ENCODE measurements around the gene CCSER2. TPM values are rescaled to one million over a fixed set of nuclear protein-coding genes. Genes with fewer than 3 reads are reported as not detected.

CCSER2 gene
- total RNA-seq, 2 donors from 2014 or later = 39.0 to 60.6 TPM

GRCh38 chr10:84360637-84361365, 32.4 kb downstream of the CCSER2 start:
- peak overlapping the region; percentile 69 for H3K4me3 ChIP-seq
- TF ChIP-seq, protein P1, sequence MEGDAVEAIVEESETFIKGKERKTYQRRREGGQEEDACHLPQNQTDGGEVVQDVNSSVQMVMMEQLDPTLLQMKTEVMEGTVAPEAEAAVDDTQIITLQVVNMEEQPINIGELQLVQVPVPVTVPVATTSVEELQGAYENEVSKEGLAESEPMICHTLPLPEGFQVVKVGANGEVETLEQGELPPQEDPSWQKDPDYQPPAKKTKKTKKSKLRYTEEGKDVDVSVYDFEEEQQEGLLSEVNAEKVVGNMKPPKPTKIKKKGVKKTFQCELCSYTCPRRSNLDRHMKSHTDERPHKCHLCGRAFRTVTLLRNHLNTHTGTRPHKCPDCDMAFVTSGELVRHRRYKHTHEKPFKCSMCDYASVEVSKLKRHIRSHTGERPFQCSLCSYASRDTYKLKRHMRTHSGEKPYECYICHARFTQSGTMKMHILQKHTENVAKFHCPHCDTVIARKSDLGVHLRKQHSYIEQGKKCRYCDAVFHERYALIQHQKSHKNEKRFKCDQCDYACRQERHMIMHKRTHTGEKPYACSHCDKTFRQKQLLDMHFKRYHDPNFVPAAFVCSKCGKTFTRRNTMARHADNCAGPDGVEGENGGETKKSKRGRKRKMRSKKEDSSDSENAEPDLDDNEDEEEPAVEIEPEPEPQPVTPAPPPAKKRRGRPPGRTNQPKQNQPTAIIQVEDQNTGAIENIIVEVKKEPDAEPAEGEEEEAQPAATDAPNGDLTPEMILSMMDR (IDR thresholded peaks at IDR 0.05) = no peak
- peaks cover 27 to 29% of the 10 kb centered on the region in 2 donors for H3K4me1 ChIP-seq (ENCODE audit: control insufficient read depth in 1 of 2, low read depth in 2 of 2)
- no peaks in the 10 kb centered on the region for H3K9me3 ChIP-seq
- H3K27me3 ChIP-seq (replicated peaks; ENCODE audit: insufficient read depth) = no peaks in the 10 kb centered on the region
- ATAC-seq (ENCODE audit: insufficient number of reproducible peaks, low FRiP score, low read depth) (no peak), DNase-seq (ENCODE audit: low spot score) (no peak)
- H3K36me3 ChIP-seq = no peaks in the 10 kb centered on the region
- no peak overlapping the region for H3K27ac ChIP-seq

- no peak for DNase-seq (ENCODE audit: low spot score)
- Histone ChIP-seq H3K4me3 (no peak overlapping the region), H3K36me3 (no peaks in the 10 kb centered on the region), H3K9me3 (no peaks in the 10 kb centered on the region), H3K27ac (no peak overlapping the region), H3K27me3 (replicated peaks; ENCODE audit: insufficient read depth) (no peaks in the 10 kb centered on the region), H3K4me1 (ENCODE audit: control insufficient read depth in 1 of 2, low read depth in 2 of 2) (peaks cover 13 to 27% of the 10 kb centered on the region in 2 donors)
- ATAC-seq (ENCODE audit: insufficient number of reproducible peaks, low FRiP score, low read depth) = no peak
- TF ChIP-seq, protein P1 (IDR thresholded peaks at IDR 0.05) = no peak
Observed at GRCh38 chr10:84365335-84365881, 37.0 kb downstream of the CCSER2 start.

GRCh38 chr10:84366041-84366440, 37.7 kb downstream of the CCSER2 start:
- H3K27ac ChIP-seq = no peak overlapping the region
- DNase-seq (ENCODE audit: low spot score) = no peak
- no peaks in the 10 kb centered on the region for H3K36me3 ChIP-seq
- H3K4me1 ChIP-seq (ENCODE audit: control insufficient read depth in 1 of 2, low read depth in 2 of 2) = peaks cover 13 to 20% of the 10 kb centered on the region in 2 donors
- ATAC-seq (ENCODE audit: insufficient number of reproducible peaks, low FRiP score, low read depth) = no peak
- no peaks in the 10 kb centered on the region for H3K9me3 ChIP-seq
- H3K4me3 ChIP-seq = no peak overlapping the region
- no peaks in the 10 kb centered on the region for H3K27me3 ChIP-seq (replicated peaks; ENCODE audit: insufficient read depth)
- TF ChIP-seq, protein P1 (IDR thresholded peaks at IDR 0.05) = no peak

DNA sequence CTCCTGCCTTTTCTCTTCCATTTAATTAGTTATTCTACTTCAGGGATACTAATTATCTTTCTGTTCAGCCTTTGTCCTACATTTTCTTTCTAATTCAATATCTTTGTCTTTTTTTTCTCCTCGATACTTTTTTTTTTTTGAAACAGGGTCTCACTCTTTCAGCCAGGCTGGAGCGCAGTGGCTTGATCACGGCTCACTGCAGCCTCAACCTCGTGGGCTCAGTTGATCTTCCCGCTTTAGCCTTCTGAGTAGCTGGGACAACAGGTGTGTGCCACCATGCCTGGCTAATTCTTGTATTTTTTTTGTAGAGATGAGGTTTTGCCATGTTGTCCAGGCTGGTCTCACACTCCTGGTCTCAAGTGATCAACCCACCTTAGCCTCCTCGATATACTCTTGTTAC, 38.9 kb downstream of the CCSER2 start:
- Histone ChIP-seq H3K27me3 (replicated peaks; ENCODE audit: insufficient read depth) (no peaks in the 10 kb centered on the region), H3K36me3 (peaks cover 5% of the 10 kb centered on the region), H3K4me3 (no peak overlapping the region), H3K27ac (no peak overlapping the region), H3K4me1 (ENCODE audit: control insufficient read depth in 1 of 2, low read depth in 2 of 2) (peaks cover 13% of the 10 kb centered on the region in 2 donors), H3K9me3 (no peaks in the 10 kb centered on the region)
- no peak for ATAC-seq (ENCODE audit: insufficient number of reproducible peaks, low FRiP score, low read depth)
- no peak for DNase-seq (ENCODE audit: low spot score)
- TF ChIP-seq, protein P1 (IDR thresholded peaks at IDR 0.05) = no peak

GRCh38 chr10:84368828-84369227, 40.4 kb downstream of the CCSER2 start:
- Histone ChIP-seq H3K36me3 (peaks cover 5% of the 10 kb centered on the region), H3K4me3 (no peak overlapping the region), H3K9me3 (no peaks in the 10 kb centered on the region), H3K27me3 (replicated peaks; ENCODE audit: insufficient read depth) (no peaks in the 10 kb centered on the region), H3K4me1 (ENCODE audit: control insufficient read depth in 1 of 2, low read depth in 2 of 2) (peaks cover 5 to 6% of the 10 kb centered on the region in 2 donors), H3K27ac (no peak overlapping the region)
- TF ChIP-seq, protein P1 (IDR thresholded peaks at IDR 0.05) = no peak
- DNase-seq (ENCODE audit: low spot score) = no peak
- no peak for ATAC-seq (ENCODE audit: insufficient number of reproducible peaks, low FRiP score, low read depth)
